Right renal pelvis (tissue), 4 donors: ENCODE data around the gene RAI2. TPM values are rescaled to one million over a fixed set of nuclear protein-coding genes. Genes with fewer than 3 reads are reported as not detected.

ENCODE experiments used
- DNase-seq, 4 donors: peaks; one replicate each; pipeline ENCODE4 v3.0.0-alpha.2; 2013; ENCODE audit warnings: low read depth in 4 of 4, low spot score in 3 of 4, missing footprints in 1 of 4
- polyA plus RNA-seq, 4 donors: library from polyadenylated mRNA; unstranded; fragments of 120-200 nt; gene quantifications; one replicate each; pipeline ENCODE4 v1.2.1, GENCODE V29; 2013; ENCODE audit not compliant: insufficient read length in 4 of 4

RAI2 gene
- 10 to 100 TPM; 11.8 to 15.1 (median 14.8) TPM for polyA plus RNA-seq

GRCh38 chrX:17860811-17861488, at the start of gene RAI2:
Gene RAI2 (minus strand): TSS chrX:17861298. CDS start chrX:17802010, 59,288 bp downstream.
- no peak for DNase-seq

- no peak for DNase-seq
Observed at GRCh38 chrX:17888421-17888820, 27.3 kb upstream of the RAI2 start.

GRCh38 chrX:17882680-17883079, 21.6 kb upstream of the RAI2 start:
- DNase-seq: no peak

GRCh38 chrX:17878028-17878670, 17.1 kb upstream of the RAI2 start:
- no peak for DNase-seq

GRCh38 chrX:17876135-17876534, 15.0 kb upstream of the RAI2 start:
- no peak for DNase-seq

- no peak for DNase-seq
Observed at GRCh38 chrX:17869580-17869979, 8.5 kb upstream of the RAI2 start.

GRCh38 chrX:17861489-17862011, 452 bp upstream of the RAI2 start:
- no peak for DNase-seq

- no peak for DNase-seq
Observed at GRCh38 chrX:17860179-17860780, 818 bp downstream of the RAI2 start.

- no peak for DNase-seq
Observed at GRCh38 chrX:17859609-17860178, 1.4 kb downstream of the RAI2 start.

- no peak for DNase-seq
Observed at GRCh38 chrX:17854531-17854930, 6.6 kb downstream of the RAI2 start.

- DNase-seq: no peak
Observed at GRCh38 chrX:17854069-17854468, 7.0 kb downstream of the RAI2 start.

- DNase-seq: no peak
Observed at GRCh38 chrX:17851874-17852273, 9.2 kb downstream of the RAI2 start.

GRCh38 chrX:17848545-17849265, 12.4 kb downstream of the RAI2 start:
- DNase-seq: no peak

- DNase-seq: no peak
Observed at GRCh38 chrX:17846045-17846444, 15.1 kb downstream of the RAI2 start.

GRCh38 chrX:17844236-17844635, 16.9 kb downstream of the RAI2 start:
- no peak for DNase-seq

- no peak for DNase-seq
Observed at GRCh38 chrX:17842769-17843525, 18.2 kb downstream of the RAI2 start.

- DNase-seq: no peak
Observed at GRCh38 chrX:17839269-17839668, 21.8 kb downstream of the RAI2 start.

GRCh38 chrX:17836830-17837229, 24.3 kb downstream of the RAI2 start:
- DNase-seq: no peak

- no peak for DNase-seq
Observed at GRCh38 chrX:17833954-17834353, 27.1 kb downstream of the RAI2 start.

- DNase-seq: no peak
Observed at GRCh38 chrX:17831255-17831654, 29.8 kb downstream of the RAI2 start.
